ENCODE results near the gene VILL. TPM values are rescaled to one million over a fixed set of nuclear protein-coding genes. Genes with fewer than 3 reads are reported as not detected.

The VILL gene
- total RNA-seq, 4 donors from 2014 or later = 0.51 to 4.6 (median 0.66) TPM

GRCh38 chr3:38021196-38021595 is 30.6 kb downstream of the VILL start:
- Histone ChIP-seq H3K36me3 (peaks cover 0 to 7% of the 10 kb centered on the region in 2 donors), H3K27me3 (no peaks in the 10 kb centered on the region), H3K9me3 (no peaks in the 10 kb centered on the region), H3K4me3 (no peak overlapping the region), H3K27ac (no peak overlapping the region), H3K4me1 (peaks cover 6 to 17% of the 10 kb centered on the region in 2 donors)
- in situ Hi-C loops (cut with MboI; ENCODE audit: low sequenced_read_pairs in 4 of 4) = no loop called here
- TF ChIP-seq POLR2A (IDR thresholded peaks at IDR 0.05) (no peak), CTCF (IDR thresholded peaks at IDR 0.05 in 4 of 5, conservative IDR thresholded peaks at IDR 0.05 in 1 of 5) (no peak)
- DNase-seq (no peak), ATAC-seq (no peak)
- intact Hi-C loops (cut with DNase I; ENCODE audit: low total_unique reads) = no loop called here

- Histone ChIP-seq H3K27ac (no peak overlapping the region), H3K36me3 (no peaks in the 10 kb centered on the region), H3K4me1 (peaks cover 6 to 17% of the 10 kb centered on the region in 2 donors), H3K4me3 (no peak overlapping the region), H3K27me3 (no peaks in the 10 kb centered on the region), H3K9me3 (no peaks in the 10 kb centered on the region)
- DNase-seq (no peak), ATAC-seq (no peak)
- intact Hi-C loops (cut with DNase I; ENCODE audit: low total_unique reads) (no loop called here), in situ Hi-C loops (cut with MboI; ENCODE audit: low sequenced_read_pairs in 4 of 4) (no loop called here)
- TF ChIP-seq POLR2A (IDR thresholded peaks at IDR 0.05) (no peak), CTCF (IDR thresholded peaks at IDR 0.05 in 4 of 5, conservative IDR thresholded peaks at IDR 0.05 in 1 of 5) (no peak)
Observed at GRCh38 chr3:38022301-38022700, 31.7 kb downstream of the VILL start.

- Histone ChIP-seq H3K4me1 (peaks cover 6 to 17% of the 10 kb centered on the region in 2 donors), H3K27ac (peak overlapping the region in 3 of 4 donors; percentile 96 to 97 (median 96)), H3K9me3 (no peaks in the 10 kb centered on the region), H3K4me3 (no peak overlapping the region), H3K36me3 (no peaks in the 10 kb centered on the region), H3K27me3 (no peaks in the 10 kb centered on the region)
- DNase-seq = no peak
- in situ Hi-C loops (cut with MboI; ENCODE audit: low sequenced_read_pairs in 4 of 4) = no loop called here
- no peak for ATAC-seq
- intact Hi-C loops (cut with DNase I; ENCODE audit: low total_unique reads) = no loop called here
- TF ChIP-seq POLR2A (IDR thresholded peaks at IDR 0.05) = no peak
- TF ChIP-seq CTCF (IDR thresholded peaks at IDR 0.05 in 4 of 5, conservative IDR thresholded peaks at IDR 0.05 in 1 of 5) = no peak
Observed at GRCh38 chr3:38022896-38023709, 32.5 kb downstream of the VILL start.

- Histone ChIP-seq H3K4me1 (peaks cover 6 to 29% of the 10 kb centered on the region in 2 donors), H3K27ac (no peak overlapping the region)
- in situ Hi-C loops (cut with MboI; ENCODE audit: low sequenced_read_pairs in 4 of 4) = no loop called here
Observed at GRCh38 chr3:38026856-38027255, 36.3 kb downstream of the VILL start.

More at GRCh38 chr3:38026856-38027255, 36.3 kb downstream of the VILL start:
- Histone ChIP-seq H3K4me3 (no peak overlapping the region), H3K36me3 (no peaks in the 10 kb centered on the region), H3K9me3 (no peaks in the 10 kb centered on the region), H3K27me3 (peaks cover 0 to 15% (median 0%) of the 10 kb centered on the region in 3 donors)
- ATAC-seq = no peak
- no peak for DNase-seq
- no peak for TF ChIP-seq CTCF (IDR thresholded peaks at IDR 0.05 in 4 of 5, conservative IDR thresholded peaks at IDR 0.05 in 1 of 5)
- TF ChIP-seq POLR2A (IDR thresholded peaks at IDR 0.05) = no peak
- intact Hi-C loops (cut with DNase I; ENCODE audit: low total_unique reads) = no loop called here

Measured in gastrocnemius medialis (tissue), 4 donors.